AG08396 (cell line): ENCODE results near the gene ARPC5.
"Not testable (repeated sequence)": the region's sequence is repeated elsewhere in the genome, so short reads cannot be mapped to it uniquely, and the experiment has no call there.

Experiments used
- DNase-seq: peaks from one replicate; pipeline ENCODE4 v3.0.0; 2012; ENCODE audit warnings: low spot score, mixed read lengths

The ARPC5 gene

DNA sequence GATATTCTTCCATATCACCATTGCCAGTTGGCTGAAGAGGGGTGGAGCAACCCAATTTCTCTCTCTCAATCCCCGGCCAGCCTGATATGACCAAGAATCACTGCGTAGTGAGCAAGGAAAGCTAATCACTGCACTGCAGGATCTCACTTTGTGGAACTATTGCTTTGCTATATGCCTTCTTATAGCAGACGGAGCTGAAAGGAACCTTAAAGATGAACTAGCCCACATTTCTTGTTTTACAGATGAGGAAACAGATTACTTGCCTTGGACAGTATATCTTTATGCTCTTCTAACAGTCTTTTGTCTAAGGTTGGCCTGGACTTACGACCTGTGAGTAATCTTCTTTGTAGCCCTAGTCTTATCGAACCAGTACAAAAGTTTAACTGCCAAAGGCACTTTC, 9.9 kb upstream of the ARPC5 start:
- no peak for DNase-seq

GRCh38 chr1:183642166-183642565, 6.6 kb upstream of the ARPC5 start:
- DNase-seq: no peak

- DNase-seq: no peak
Observed at GRCh38 chr1:183640193-183640592, 4.6 kb upstream of the ARPC5 start.

DNA sequence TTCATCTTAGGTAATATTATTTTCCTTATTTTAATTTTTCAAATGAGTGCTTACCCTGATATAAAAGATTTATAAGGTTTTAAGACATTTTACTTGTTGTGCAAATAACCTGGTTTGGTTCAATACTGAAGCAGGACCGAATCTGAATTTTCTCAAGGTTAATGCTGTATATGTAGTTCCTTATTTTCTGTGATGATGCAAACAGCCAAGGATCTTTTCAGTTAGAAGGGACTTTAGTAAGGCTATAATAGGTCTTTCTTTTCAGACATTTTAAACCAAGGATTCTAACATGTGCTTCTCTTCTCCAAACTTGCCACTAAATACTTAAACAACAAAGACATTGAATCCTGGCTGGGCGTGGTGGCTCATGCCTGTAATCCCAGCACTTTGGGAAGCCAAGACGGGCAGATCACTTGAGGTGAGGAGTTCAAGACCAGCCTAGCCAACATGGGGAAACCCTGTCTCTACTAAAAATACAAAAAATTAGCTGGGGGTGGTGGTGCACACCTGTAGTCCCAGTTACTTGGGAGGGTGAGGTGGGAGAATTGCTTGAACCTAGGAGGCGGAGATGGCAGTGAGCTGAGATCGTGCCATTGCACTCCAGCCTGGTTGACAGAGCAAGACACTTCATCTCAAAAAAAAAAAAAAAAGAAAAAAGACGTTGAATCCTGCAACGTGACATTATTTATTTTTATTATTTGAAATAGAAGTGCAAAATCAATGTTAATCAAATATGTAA, 3.2 kb upstream of the ARPC5 start:
- no peak for DNase-seq

DNA sequence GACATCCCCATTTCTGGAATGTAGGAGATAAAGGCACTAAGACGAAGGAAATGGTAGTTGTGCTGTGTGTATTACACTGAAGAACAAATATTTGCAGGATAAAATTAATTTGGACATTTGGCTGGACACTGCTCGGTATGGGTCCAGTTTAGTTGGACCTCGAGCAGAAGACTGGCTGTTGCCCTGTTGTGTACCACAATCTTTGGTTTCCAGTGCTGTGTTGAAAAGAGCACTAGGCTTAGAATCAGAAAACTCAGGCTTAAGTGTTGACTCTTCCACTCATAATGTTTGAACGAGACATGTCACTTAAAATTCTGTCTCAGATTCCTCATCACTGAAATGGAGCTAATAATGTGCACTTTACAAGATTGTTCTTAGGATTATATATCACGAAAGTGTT, 1.2 kb upstream of the ARPC5 start:
- DNase-seq: no peak

DNA sequence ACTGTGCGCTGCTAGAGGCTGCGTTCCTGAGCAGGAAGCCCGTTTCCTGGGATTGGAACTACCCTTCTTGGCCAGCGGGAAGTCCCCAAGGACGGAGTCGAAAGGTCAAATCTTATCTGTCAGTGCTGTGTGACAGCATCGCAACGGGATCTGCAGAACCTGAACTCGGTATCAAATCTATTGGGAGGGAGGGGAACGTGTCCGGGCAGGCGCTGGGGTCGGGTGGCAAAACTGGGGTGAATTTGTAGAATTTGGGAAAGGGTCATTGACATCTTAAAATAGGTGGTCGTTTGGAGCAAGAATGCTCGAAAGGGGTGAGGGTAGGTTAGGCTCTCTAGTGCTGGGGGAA, 725 bp upstream of the ARPC5 start:
- no peak for DNase-seq

- peak; percentile 40 for DNase-seq
Observed at GRCh38 chr1:183635099-183635605, 431 bp downstream of the ARPC5 start.

DNA sequence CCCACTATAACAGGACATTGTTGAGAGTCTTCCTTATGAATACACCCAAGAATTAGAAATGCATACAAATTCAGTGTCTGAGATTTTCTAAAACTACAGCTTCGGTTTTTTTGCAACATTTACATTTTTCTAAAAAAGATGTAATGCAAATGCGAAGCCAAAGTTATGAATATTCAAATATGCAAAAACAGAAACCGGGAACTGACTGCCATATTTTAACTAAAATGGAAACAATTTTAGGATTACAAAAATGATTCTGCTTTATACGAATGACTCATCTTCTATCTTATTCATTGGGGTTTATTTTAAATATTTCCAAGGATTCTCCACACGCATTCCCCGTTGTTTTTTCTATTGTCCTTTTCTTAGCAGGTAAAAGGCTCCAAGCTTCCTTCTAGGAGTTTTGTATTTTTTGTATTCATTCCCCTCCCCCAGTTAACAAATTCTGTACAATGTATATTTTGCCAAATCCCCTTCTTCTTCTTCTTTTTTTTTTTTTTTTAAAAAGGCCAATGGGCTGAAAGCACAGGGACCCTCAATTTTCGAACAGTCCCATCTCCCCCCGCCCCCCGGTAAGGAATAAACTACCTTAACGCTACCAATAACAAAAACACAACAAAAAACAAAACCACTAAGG, 1.0 kb downstream of the ARPC5 start:
- no peak for DNase-seq

GRCh38 chr1:183633676-183634343, 1.8 kb downstream of the ARPC5 start:
- DNase-seq: peak; percentile 63

GRCh38 chr1:183632964-183633363, 2.6 kb downstream of the ARPC5 start:
- no peak for DNase-seq

DNA sequence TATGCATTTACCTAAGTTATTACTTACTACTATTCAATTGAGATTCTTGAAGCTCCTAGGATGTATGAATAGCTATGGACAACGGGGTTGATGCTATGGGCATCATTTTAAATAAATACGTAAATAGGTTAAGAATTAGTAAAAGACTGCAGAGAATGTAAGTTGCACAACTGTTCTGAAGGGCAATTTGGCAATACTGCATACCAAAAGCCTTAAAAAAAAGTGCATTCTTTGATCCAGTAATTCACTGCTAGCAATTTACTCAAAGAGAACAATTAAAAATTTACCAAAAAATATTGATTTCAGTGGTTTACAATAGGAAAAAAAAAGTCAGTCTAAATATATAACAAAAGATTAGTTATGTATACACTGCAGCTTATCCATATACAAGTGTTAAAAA, 3.5 kb downstream of the ARPC5 start:
- no peak for DNase-seq

GRCh38 chr1:183630748-183631147, 4.8 kb downstream of the ARPC5 start:
- DNase-seq: peak; percentile 37

GRCh38 chr1:183628537-183628936, 7.0 kb downstream of the ARPC5 start:
- no peak for DNase-seq

DNA sequence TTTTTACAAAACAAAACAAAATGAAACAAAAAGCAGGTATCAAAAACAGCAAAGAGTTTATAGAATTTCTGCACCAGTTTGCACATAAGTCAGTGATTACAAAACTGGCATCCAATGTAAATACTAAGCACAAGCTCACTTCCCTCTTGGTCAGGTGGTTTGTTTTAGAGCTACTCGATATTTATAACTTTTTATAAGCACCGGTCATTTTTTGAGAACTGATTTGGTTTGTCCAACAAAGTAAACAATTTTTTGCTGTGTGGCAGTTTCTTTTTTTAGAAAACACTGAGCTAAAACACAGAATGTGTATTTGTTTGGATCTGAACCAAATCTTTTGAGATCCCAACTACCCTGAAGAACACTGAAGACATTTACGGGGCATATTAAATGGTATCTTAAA, 9.3 kb downstream of the ARPC5 start:
- not testable (repeated sequence) for DNase-seq

DNA sequence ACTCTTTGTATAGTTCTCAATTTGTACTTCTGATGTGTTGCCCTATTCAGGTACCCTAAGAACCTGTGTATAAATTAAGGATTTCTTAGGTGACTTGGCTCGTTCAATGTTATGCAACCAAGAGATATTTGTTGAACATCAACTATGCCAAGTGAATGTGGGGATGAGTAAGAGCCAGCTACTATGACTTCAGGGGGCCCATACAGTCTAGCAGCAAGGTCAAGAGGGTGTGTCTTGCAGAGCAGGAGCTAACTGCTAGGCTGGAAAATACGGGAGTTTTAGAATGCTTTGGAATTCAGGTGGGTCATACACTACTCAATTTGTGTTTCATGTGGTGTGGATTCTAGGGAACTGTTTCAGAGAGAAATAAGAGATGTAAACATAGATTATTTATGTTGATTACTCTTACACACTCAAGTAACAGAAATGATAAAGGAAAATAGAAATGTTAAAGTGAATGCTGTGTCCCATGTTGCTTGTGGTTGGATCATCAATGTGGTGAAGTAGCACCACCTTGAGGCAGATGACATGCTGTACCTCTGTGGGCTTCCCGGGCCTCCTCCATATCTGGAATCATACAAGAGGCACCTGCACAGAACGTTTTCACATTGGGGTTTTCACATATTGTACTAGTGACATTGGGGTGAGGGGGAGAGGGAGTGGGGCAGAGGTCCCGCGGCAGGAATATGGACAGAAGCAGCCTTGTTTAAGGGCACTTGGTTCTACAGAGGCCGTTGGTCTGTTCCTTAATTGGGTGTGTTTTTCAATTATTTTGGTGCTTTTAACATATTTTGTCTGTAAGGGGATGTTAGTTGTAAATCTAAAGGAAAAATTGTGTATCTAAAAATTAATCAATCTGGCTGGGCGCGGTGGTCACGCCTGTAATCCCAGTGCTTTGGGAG, 12.4 kb downstream of the ARPC5 start:
- DNase-seq: no peak

GRCh38 chr1:183622013-183622412, 13.6 kb downstream of the ARPC5 start:
- no peak for DNase-seq

- DNase-seq: no peak
Observed at GRCh38 chr1:183620311-183620710, 15.3 kb downstream of the ARPC5 start.

DNA sequence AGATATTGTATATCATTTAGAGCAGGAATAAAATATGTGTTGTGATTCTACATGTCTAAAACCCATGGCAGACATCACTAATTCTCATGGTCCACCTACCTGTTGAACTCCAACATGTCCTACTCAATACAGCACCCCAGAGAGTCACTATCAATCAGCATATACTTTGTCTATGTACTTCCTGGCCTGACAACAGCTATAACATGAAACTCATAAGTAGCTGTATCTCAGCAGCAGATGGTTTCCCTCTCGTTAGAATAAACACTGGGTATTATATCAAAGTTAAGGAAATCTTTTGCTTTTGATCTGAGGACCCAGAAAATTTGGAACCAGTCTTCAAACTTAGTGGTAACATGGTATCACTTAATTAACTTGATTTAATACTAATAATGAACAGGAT, 15.8 kb downstream of the ARPC5 start:
- no peak for DNase-seq

- DNase-seq: not testable (repeated sequence)
Observed at GRCh38 chr1:183618202-183618601, 17.4 kb downstream of the ARPC5 start.

- DNase-seq: not testable (repeated sequence)
Observed at GRCh38 chr1:183612975-183613374, 22.6 kb downstream of the ARPC5 start.

DNA sequence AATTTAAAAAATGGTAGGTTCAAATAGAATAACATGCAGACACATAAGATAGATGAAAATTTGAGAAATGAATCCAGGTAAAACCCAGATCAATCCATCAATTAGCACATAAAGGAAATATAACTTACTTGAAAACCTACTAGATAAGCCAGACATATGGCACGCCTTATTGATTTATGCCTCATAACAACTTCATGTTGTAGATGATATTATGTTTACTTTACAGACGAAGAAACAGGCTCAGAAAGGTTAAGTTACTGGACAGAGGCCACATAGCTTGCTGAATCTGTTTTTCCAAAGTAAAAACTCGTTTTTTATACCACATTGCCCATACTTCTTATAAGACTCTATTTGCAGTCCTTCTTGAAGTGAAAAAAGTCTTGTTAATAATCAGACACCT, 23.2 kb downstream of the ARPC5 start:
- no peak for DNase-seq

DNA sequence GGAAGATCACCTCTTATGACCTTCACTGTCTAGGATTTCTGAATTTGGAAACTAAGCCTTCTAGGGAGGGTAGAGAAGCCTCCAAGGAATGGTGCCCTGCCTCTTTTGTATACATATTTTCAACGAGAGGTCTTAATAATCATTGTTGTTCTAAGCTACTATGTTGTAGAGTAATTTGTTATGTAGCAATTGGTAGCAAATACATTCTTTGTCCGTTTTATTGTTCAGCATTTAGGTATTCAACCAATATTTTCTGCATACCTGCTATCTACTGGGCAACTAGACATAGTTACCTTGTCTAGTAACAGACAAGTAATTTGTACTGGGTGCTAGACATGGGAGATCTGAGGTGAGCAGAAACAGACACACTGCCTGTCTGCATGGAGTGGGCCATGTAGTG, 24.6 kb downstream of the ARPC5 start:
- DNase-seq: no peak
